Epidermal melanocyte (primary cell): ENCODE data around the gene TPD52L2.

ENCODE experiments used
- DNase-seq: peaks from one replicate; pipeline ENCODE4 v3.0.0; 2011; ENCODE audit warnings: low spot score; ENCODE audit not compliant: insufficient read length

The TPD52L2 gene

GRCh38 chr20:63864978-63865640 is at the start of gene TPD52L2:
Gene TPD52L2, plus strand, starts transcription at chr20:63865270. Its CDS starts 96 bp downstream, at chr20:63865366.
- DNase-seq: peak; percentile 100

GRCh38 chr20:63815615-63816253 is 49.3 kb upstream of the TPD52L2 start:
- no peak for DNase-seq

GRCh38 chr20:63819224-63819921 is 45.7 kb upstream of the TPD52L2 start:
- DNase-seq: peak; percentile 40

GRCh38 chr20:63821811-63822210 is 43.3 kb upstream of the TPD52L2 start:
- no peak for DNase-seq

- no peak for DNase-seq
These were observed 42.8 kb upstream of the TPD52L2 start for GRCh38 chr20:63822276-63822696.

GRCh38 chr20:63823691-63824311 is 41.3 kb upstream of the TPD52L2 start:
- DNase-seq: no peak

- DNase-seq: no peak
These were observed 39.5 kb upstream of the TPD52L2 start for GRCh38 chr20:63825331-63826118.

- DNase-seq: no peak
These were observed 38.3 kb upstream of the TPD52L2 start for GRCh38 chr20:63826753-63827152.

- no peak for DNase-seq
These were observed 36.9 kb upstream of the TPD52L2 start for GRCh38 chr20:63828124-63828523.

GRCh38 chr20:63828545-63828944 is 36.5 kb upstream of the TPD52L2 start:
- no peak for DNase-seq

- DNase-seq: no peak
These were observed 36.1 kb upstream of the TPD52L2 start for GRCh38 chr20:63828951-63829350.

GRCh38 chr20:63829603-63829944 is 35.5 kb upstream of the TPD52L2 start:
- no peak for DNase-seq

- peak; percentile 53 for DNase-seq
These were observed 34.9 kb upstream of the TPD52L2 start for GRCh38 chr20:63829945-63830835.

GRCh38 chr20:63830841-63831588 is 34.1 kb upstream of the TPD52L2 start, which contains the start of gene ZBTB46:
Gene ZBTB46, minus strand, starts transcription at chr20:63831264. Its CDS starts 40,507 bp downstream, at chr20:63790757.
- DNase-seq: peak; percentile 89

- DNase-seq: no peak
These were observed 33.5 kb upstream of the TPD52L2 start for GRCh38 chr20:63831646-63831992.

- DNase-seq: no peak
These were observed 32.9 kb upstream of the TPD52L2 start for GRCh38 chr20:63831993-63832686.

- no peak for DNase-seq
These were observed 31.1 kb upstream of the TPD52L2 start for GRCh38 chr20:63833776-63834490.

- DNase-seq: no peak
These were observed 30.6 kb upstream of the TPD52L2 start for GRCh38 chr20:63834491-63834880.
